HEK293 (cell line): Measurements from ENCODE around the gene SDCBP2.

Experiments
- CTCF ChIA-PET: fragments of 350-600 bp; formaldehyde crosslinking; extraction: SDS; loops from one replicate; lab custom pipeline; 2021; ENCODE audit warnings: antibody characterized with exemption; lab: Yijun Ruan, JAX
- POLR2A ChIA-PET: fragments of 300-600 bp; formaldehyde crosslinking; extraction: SDS; loops from one replicate; lab custom pipeline; 2020; ENCODE audit warnings: antibody characterized with exemption, inconsistent platforms; lab: Yijun Ruan, JAX
- H3K27ac ChIP-seq: fragments of 200-500 bp; sonication (Bioruptor generic); 2 replicates; pipeline ENCODE4 v1.5.1; 2014; ENCODE audit warnings: low read depth, low read length, control low read depth, inconsistent platforms; ENCODE audit errors: extremely low read depth
- H3K36me3 ChIP-seq, 2 experiments: fragments of 200-500 bp in 1 of 2; sonication (Bioruptor generic) in 1 of 2; 1 replicate in 1 of 2; 2 replicates in 1 of 2; pipeline ENCODE4 v1.5.1; 2014 to 2017; ENCODE audit warnings: inconsistent platforms in 2 of 2, low read length in 2 of 2; ENCODE audit not compliant: control insufficient read depth in 2 of 2, insufficient read depth in 1 of 2
- H3K4me1 ChIP-seq: fragments of 200-500 bp; sonication (Bioruptor generic); 2 replicates; pipeline ENCODE4 v1.5.1; 2014; ENCODE audit warnings: mild to moderate bottlenecking, low read length, inconsistent platforms; ENCODE audit not compliant: control insufficient read depth, insufficient read depth
- H3K4me3 ChIP-seq: 2 replicates; pipeline ENCODE4 v1.5.1; 2011; ENCODE audit warnings: low read depth, mild to moderate bottlenecking, control low read depth, low read length, moderate library complexity
- H3K9me3 ChIP-seq: fragments of 200-500 bp; sonication (Bioruptor generic); 2 replicates; pipeline ENCODE4 v1.5.1; 2014; ENCODE audit warnings: low read depth, low read length, inconsistent platforms; ENCODE audit not compliant: control insufficient read depth, insufficient read depth
- AEBP2 ChIP-seq: fragments of 450-650 bp; formaldehyde crosslinking; IDR thresholded peaks from 2 replicates; pipeline ENCODE4 v1.5.1; 2016; ENCODE audit warnings: missing biosample characterization, missing genetic modification characterization, borderline replicate concordance
- GLI4 ChIP-seq: fragments of 450-650 bp; formaldehyde crosslinking; IDR thresholded peaks from 2 replicates; pipeline ENCODE4 v1.5.1; 2016; ENCODE audit warnings: missing biosample characterization, missing genetic modification characterization
- PBX3 ChIP-seq: sonication (generic); formaldehyde crosslinking; IDR thresholded peaks from 2 replicates; pipeline ENCODE4 v1.8.1; 2022; ENCODE audit warnings: mild to moderate bottlenecking, moderate library complexity, missing genetic modification reagents
- REST ChIP-seq: fragments of 450-650 bp; formaldehyde crosslinking; IDR thresholded peaks from 2 replicates; pipeline ENCODE4 v1.5.1; 2016; ENCODE audit warnings: missing biosample characterization, missing genetic modification characterization
- SCRT1 ChIP-seq: fragments of 450-650 bp; formaldehyde crosslinking; IDR thresholded peaks from 2 replicates; pipeline ENCODE4 v1.5.1; 2016; ENCODE audit warnings: missing biosample characterization, missing genetic modification characterization, borderline replicate concordance
- SP3 ChIP-seq: fragments of 450-650 bp; formaldehyde crosslinking; IDR thresholded peaks from 2 replicates; pipeline ENCODE4 v1.5.1; 2016; ENCODE audit warnings: missing biosample characterization, missing genetic modification characterization
- SP7 ChIP-seq: fragments of 450-650 bp; formaldehyde crosslinking; IDR thresholded peaks from 2 replicates; pipeline ENCODE4 v1.5.1; 2016; ENCODE audit warnings: missing biosample characterization, missing genetic modification characterization
- ZBTB17 ChIP-seq: fragments of 450-650 bp; formaldehyde crosslinking; IDR thresholded peaks from 2 replicates; pipeline ENCODE4 v1.5.1; 2016; ENCODE audit warnings: missing biosample characterization, missing genetic modification characterization
- ZBTB44 ChIP-seq: fragments of 450-650 bp; IDR thresholded peaks from 2 replicates; pipeline ENCODE4 v1.5.1; 2018; ENCODE audit warnings: missing biosample characterization, mild to moderate bottlenecking, missing genetic modification characterization
- ZFHX2 ChIP-seq: fragments of 450-650 bp; formaldehyde crosslinking; conservative IDR thresholded peaks from 2 replicates; pipeline ENCODE4 v1.5.1; 2016; ENCODE audit warnings: missing biosample characterization, missing genetic modification characterization
- ZFP69B ChIP-seq: fragments of 450-650 bp; formaldehyde crosslinking; IDR thresholded peaks from 2 replicates; pipeline ENCODE4 v1.5.1; 2016; ENCODE audit warnings: missing biosample characterization, missing genetic modification characterization
- ZNF133 ChIP-seq: fragments of 450-650 bp; formaldehyde crosslinking; IDR thresholded peaks from 2 replicates; pipeline ENCODE4 v1.5.1; 2016; ENCODE audit warnings: missing biosample characterization, missing genetic modification characterization
- ZNF140 ChIP-seq: fragments of 450-650 bp; formaldehyde crosslinking; IDR thresholded peaks from 2 replicates; pipeline ENCODE4 v1.5.1; 2016; ENCODE audit warnings: missing biosample characterization, missing genetic modification characterization
- ZNF202 ChIP-seq: fragments of 450-650 bp; formaldehyde crosslinking; IDR thresholded peaks from 2 replicates; pipeline ENCODE4 v1.5.1; 2016; ENCODE audit warnings: missing biosample characterization, missing genetic modification characterization, borderline replicate concordance
- ZNF239 ChIP-seq: fragments of 450-650 bp; formaldehyde crosslinking; IDR thresholded peaks from 2 replicates; pipeline ENCODE4 v1.5.1; 2016; ENCODE audit warnings: missing biosample characterization, missing genetic modification characterization
- ZNF248 ChIP-seq: fragments of 450-650 bp; formaldehyde crosslinking; IDR thresholded peaks from 2 replicates; pipeline ENCODE4 v1.5.1; 2017; ENCODE audit warnings: missing biosample characterization, missing genetic modification characterization
- ZNF274 ChIP-seq, 2 experiments: fragments of 200-500 bp in 1 of 2; fragments of 450-650 bp in 1 of 2; sonication (Bioruptor generic) in 1 of 2; formaldehyde crosslinking in 1 of 2; IDR thresholded peaks; 2 replicates each; pipeline versions ENCODE4 v1.5.1 to v1.6.1; 2014 to 2016; ENCODE audit warnings: borderline replicate concordance in 1 of 2, inconsistent platforms in 1 of 2, low read length in 1 of 2, missing biosample characterization in 1 of 2, missing genetic modification characterization in 1 of 2
- ZNF292 ChIP-seq: fragments of 450-650 bp; formaldehyde crosslinking; IDR thresholded peaks from 2 replicates; pipeline ENCODE4 v1.5.1; 2016; ENCODE audit warnings: low read depth, missing biosample characterization, missing genetic modification characterization, borderline replicate concordance
- ZNF335 ChIP-seq: fragments of 450-650 bp; formaldehyde crosslinking; conservative IDR thresholded peaks from 2 replicates; pipeline ENCODE4 v1.5.1; 2016; ENCODE audit warnings: missing biosample characterization, missing genetic modification characterization
- ZNF350 ChIP-seq: fragments of 450-650 bp; formaldehyde crosslinking; IDR thresholded peaks from 2 replicates; pipeline ENCODE4 v1.5.0; 2017; ENCODE audit warnings: missing biosample characterization, mild to moderate bottlenecking, missing genetic modification characterization
- ZNF37A ChIP-seq: fragments of 450-650 bp; IDR thresholded peaks from 2 replicates; pipeline ENCODE4 v1.5.1; 2018; ENCODE audit warnings: missing biosample characterization, missing genetic modification characterization
- ZNF423 ChIP-seq: fragments of 450-650 bp; formaldehyde crosslinking; IDR thresholded peaks from 2 replicates; pipeline ENCODE4 v1.5.1; 2016; ENCODE audit warnings: missing biosample characterization, missing genetic modification characterization
- ZNF558 ChIP-seq: fragments of 450-650 bp; formaldehyde crosslinking; IDR thresholded peaks from 2 replicates; pipeline ENCODE4 v1.5.1; 2016; ENCODE audit warnings: missing biosample characterization, missing genetic modification characterization
- ZNF623 ChIP-seq: fragments of 450-650 bp; formaldehyde crosslinking; IDR thresholded peaks from 2 replicates; pipeline ENCODE4 v1.5.1; 2016; ENCODE audit warnings: missing biosample characterization, missing genetic modification characterization
- ZNF629 ChIP-seq: fragments of 450-650 bp; formaldehyde crosslinking; IDR thresholded peaks from 2 replicates; pipeline ENCODE4 v1.5.1; 2017; ENCODE audit warnings: missing biosample characterization, missing genetic modification characterization
- ZNF654 ChIP-seq: fragments of 450-650 bp; formaldehyde crosslinking; IDR thresholded peaks from 2 replicates; pipeline ENCODE4 v1.5.1; 2016; ENCODE audit warnings: low read depth, missing biosample characterization, missing genetic modification characterization
- ZNF701 ChIP-seq: fragments of 450-650 bp; formaldehyde crosslinking; IDR thresholded peaks from 2 replicates; pipeline ENCODE4 v1.5.1; 2016; ENCODE audit warnings: missing biosample characterization, missing genetic modification characterization

SDCBP2 gene

GRCh38 chr20:1363522-1363921, 34.6 kb upstream of the SDCBP2 start:
- ChIA-PET POLR2A (no interaction called here), CTCF (interaction anchor here (0.6 to 0.7 kb wide), 2 partner anchors 35 to 71 kb away, joined by 3 read pairs; no protein-coding TSS in a partner anchor)
- Histone ChIP-seq H3K4me3 (no peak overlapping the region), H3K4me1 (peaks cover 4% of the 10 kb centered on the region; the same call in 1 of the 2 replicates), H3K9me3 (no peaks in the 10 kb centered on the region), H3K27ac (no peak overlapping the region), H3K36me3 (peaks cover 19 to 58% of the 10 kb centered on the region in 2 experiments)
- TF ChIP-seq ZNF335 (tag by site-specific recombination) (no peak), ZNF701 (tag by site-specific recombination) (no peak), ZFP69B (tag by site-specific recombination) (no peak), ZNF248 (tag by site-specific recombination) (no peak), ZNF202 (no peak), ZFHX2 (tag by site-specific recombination) (no peak), ZNF274 (IDR thresholded peaks at IDR 0.05; ENCODE audit: low read length) (no peak), ZNF274 (tag by site-specific recombination; IDR thresholded peaks at IDR 0.05; ENCODE audit: borderline replicate concordance) (no peak), AEBP2 (tag by site-specific recombination) (no peak), REST (tag by site-specific recombination) (no peak), GLI4 (no peak), ZNF423 (tag by site-specific recombination) (no peak), SP3 (no peak), ZNF654 (tag by site-specific recombination) (no peak), SCRT1 (tag by site-specific recombination) (no peak), ZNF140 (tag by site-specific recombination) (no peak), ZNF350 (tag by site-specific recombination) (no peak)

- Histone ChIP-seq H3K36me3 (peaks cover 21 to 57% of the 10 kb centered on the region in 2 experiments), H3K27ac (no peak overlapping the region), H3K4me3 (no peak overlapping the region), H3K4me1 (no peaks in the 10 kb centered on the region), H3K9me3 (no peaks in the 10 kb centered on the region)
- ChIA-PET POLR2A (interaction anchor here (1.1 kb wide), 1 partner anchor 34 kb away, joined by 3 read pairs; the partner anchor contains the start of gene SDCBP2), CTCF (interaction anchor here (1.2 to 1.6 kb wide), 2 partner anchors 73 to 140 kb away, joined by 3 to 4 read pairs; no protein-coding TSS in a partner anchor)
- TF ChIP-seq ZNF133 (tag by site-specific recombination) = no peak
- no peak for TF ChIP-seq ZNF292 (tag by site-specific recombination)
- no peak for TF ChIP-seq ZBTB44 (tag by site-specific recombination)
- no peak for TF ChIP-seq ZNF37A
- no peak for TF ChIP-seq SP7 (tag by site-specific recombination)
- TF ChIP-seq ZFHX2 (tag by site-specific recombination) = no peak
- TF ChIP-seq ZNF623 (tag by site-specific recombination) = no peak
- no peak for TF ChIP-seq ZNF558 (tag by site-specific recombination)
- no peak for TF ChIP-seq ZNF239 (tag by site-specific recombination)
- TF ChIP-seq GLI4 = no peak
- no peak for TF ChIP-seq ZNF629 (tag by site-specific recombination)
- TF ChIP-seq PBX3 (CRISPR knock-in tag) = no peak
- no peak for TF ChIP-seq ZBTB17 (tag by site-specific recombination)
Measured at GRCh38 chr20:1362484-1362883, 33.5 kb upstream of the SDCBP2 start.
